DND-41 (cell line): ENCODE data around the gene CTNNA3.
"Not testable (repeated sequence)": the region's sequence is repeated elsewhere in the genome, so short reads cannot be mapped to it uniquely, and the experiment has no call there.

Experiments used
- CTCF ChIP-seq: IDR thresholded peaks from 2 replicates; pipeline ENCODE4 v1.5.1; 2012; ENCODE audit warnings: borderline replicate concordance, low read length, moderate library complexity, mild to moderate bottlenecking; ENCODE audit not compliant: poor library complexity, severe bottlenecking; ENCODE audit errors: extremely low read depth
- EZH2 ChIP-seq: IDR thresholded peaks from 3 replicates; pipeline ENCODE4 v1.6.1; 2012; ENCODE audit warnings: borderline replicate concordance, low read depth, mild to moderate bottlenecking, moderate library complexity, low read length, inconsistent platforms; ENCODE audit not compliant: severe bottlenecking

- TF ChIP-seq CTCF, EZH2: not testable (repeated sequence)
Measured at GRCh38 chr10:66353822-66354221, 1342.2 kb downstream of the CTNNA3 start.
